ENCODE measurements around the gene HUNK.

The HUNK gene

GRCh38 chr21:31948676-31949075 lies 75.9 kb downstream of the HUNK start:
- DNase-seq (ENCODE audit: low spot score) = no peak

DNA sequence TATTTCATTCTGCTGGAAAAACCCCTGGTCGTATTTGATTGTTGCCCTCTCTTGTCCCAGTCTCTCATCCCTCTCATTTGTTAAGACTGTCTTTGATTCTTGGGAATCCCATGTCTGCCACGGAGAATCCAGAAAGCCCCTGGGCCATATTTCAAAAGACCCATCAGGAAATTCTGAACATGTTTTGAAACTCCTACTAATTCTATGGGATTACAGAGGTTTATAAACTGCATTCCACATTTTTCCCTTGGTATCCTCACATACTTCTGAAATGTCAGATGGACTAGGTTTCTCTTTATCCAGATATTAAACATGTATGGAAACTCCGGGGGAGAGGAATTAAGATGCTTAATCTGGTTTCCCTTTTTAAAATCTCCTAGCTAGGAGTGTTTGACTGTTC lies 80.0 kb downstream of the HUNK start:
- no peak for DNase-seq (ENCODE audit: low spot score)

GRCh38 chr21:31957631-31958030 lies 84.8 kb downstream of the HUNK start:
- no peak for DNase-seq (ENCODE audit: low spot score)

GRCh38 chr21:31959881-31960280 lies 87.1 kb downstream of the HUNK start:
- DNase-seq (ENCODE audit: low spot score) = no peak

DNA sequence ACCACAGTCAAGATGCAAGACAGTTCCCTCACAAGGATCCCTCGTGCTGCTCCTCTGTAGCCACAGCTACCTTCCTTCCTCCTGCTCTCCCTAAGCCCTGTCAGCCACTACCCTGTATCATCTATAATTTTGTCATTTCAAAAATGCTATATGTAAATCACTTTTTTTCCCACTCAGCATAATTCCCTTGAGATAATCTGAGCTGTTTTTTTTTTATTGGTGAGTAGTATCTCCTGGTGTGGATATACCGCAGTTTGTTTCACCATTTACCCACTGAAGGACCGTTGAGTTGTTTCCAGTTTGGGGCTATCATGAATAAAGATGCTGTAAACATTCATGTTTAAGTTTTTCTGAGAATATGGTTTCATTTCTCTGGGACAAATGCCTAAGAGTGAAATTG lies 88.2 kb downstream of the HUNK start:
- DNase-seq (ENCODE audit: low spot score) = no peak

DNA sequence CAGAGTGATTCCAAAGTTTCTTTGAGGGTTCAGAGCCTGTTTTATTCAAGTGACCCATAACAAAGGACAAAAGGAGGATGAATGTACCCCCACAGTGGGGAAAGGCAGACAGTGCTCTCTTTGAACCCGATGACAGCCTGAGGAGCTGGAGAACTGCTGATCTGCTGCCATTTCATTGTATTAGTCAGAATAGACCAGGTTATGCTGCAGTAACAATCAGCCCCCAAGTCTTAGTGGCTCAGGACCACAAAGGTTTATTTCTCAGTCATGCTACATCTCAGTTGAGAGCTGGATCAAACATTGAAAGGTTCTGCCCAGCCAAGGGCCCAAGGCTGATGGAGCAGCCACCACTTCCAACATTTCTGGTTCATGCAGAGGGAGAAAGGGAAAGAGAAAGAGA lies 88.9 kb downstream of the HUNK start:
- no peak for DNase-seq (ENCODE audit: low spot score)

DNA sequence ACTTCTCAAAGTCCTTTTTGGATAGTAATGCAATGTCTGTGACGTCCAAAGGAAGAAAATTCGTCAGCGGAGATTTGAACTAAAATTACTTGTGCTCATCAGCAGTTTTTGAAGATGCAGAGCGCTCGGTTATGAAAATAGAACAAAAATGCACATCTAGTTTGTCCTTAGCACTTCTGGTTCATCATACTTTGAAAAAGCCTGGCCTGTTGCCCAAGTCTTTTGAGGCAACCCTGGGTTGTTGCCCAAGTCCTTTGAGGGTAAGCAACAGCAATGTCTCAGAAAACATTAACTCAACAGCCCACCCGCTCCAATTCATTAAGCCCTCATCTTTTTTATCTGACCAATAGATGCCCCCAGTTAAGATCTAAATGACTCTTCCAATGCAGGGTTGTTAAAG lies 91.9 kb downstream of the HUNK start:
- no peak for DNase-seq (ENCODE audit: low spot score)

GRCh38 chr21:31967334-31967733 lies 94.5 kb downstream of the HUNK start:
- DNase-seq (ENCODE audit: low spot score) = no peak

GRCh38 chr21:31972622-31973021 lies 99.8 kb downstream of the HUNK start:
- no peak for DNase-seq (ENCODE audit: low spot score)

DNA sequence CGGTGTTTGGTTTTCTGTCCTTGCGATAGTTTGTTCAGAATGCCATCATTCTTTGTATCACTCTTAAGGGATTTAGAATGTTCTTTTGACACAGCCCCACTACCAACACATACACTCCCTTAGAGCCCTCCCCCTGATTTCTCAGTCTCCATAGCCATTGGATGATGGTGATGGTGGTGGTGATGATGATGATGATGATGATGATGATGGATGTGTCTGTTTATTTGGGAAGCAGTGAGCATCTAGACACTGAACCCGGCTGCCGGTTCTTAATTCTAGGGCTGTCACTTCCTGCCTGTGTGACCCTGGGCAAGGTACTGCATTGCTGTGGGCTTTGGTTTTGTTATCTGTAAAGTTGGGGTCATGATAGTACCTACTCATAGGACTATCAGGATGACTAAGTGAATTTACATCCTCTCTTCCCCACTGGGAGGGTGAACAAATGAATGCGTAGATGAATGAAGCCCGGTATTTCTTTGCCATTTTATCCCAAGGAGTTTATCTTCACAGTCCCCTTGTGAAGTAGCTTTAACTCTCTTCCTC lies 100.7 kb downstream of the HUNK start:
- DNase-seq (ENCODE audit: low spot score) = no peak

GRCh38 chr21:31974454-31974985 lies 101.7 kb downstream of the HUNK start:
- no peak for DNase-seq (ENCODE audit: low spot score)

GRCh38 chr21:31975491-31975890 lies 102.7 kb downstream of the HUNK start:
- DNase-seq (ENCODE audit: low spot score) = no peak

DNA sequence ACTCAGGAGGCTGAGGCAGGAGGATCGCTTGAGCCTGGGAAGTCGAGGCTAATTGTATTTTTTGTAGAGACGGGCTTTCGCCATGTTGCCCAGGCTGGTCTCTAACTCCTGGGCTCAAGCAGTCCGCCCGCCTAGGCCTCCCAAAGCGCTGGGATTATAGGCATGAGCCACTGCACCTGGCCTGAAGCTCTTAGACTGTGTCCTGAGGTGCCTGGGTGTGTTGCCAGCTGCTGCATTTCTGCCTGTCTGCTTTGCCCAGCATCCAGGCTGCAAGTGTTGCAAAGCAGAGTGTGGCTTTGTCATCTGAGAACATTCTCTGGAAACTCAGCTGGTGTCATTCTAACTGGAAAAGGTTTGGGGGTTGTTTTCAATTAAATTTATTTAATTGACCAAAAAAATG lies 105.0 kb downstream of the HUNK start:
- no peak for DNase-seq (ENCODE audit: low spot score)

GRCh38 chr21:31983120-31983519 lies 110.3 kb downstream of the HUNK start:
- no peak for DNase-seq (ENCODE audit: low spot score)

GRCh38 chr21:31983554-31983953 lies 110.7 kb downstream of the HUNK start:
- no peak for DNase-seq (ENCODE audit: low spot score)

DNA sequence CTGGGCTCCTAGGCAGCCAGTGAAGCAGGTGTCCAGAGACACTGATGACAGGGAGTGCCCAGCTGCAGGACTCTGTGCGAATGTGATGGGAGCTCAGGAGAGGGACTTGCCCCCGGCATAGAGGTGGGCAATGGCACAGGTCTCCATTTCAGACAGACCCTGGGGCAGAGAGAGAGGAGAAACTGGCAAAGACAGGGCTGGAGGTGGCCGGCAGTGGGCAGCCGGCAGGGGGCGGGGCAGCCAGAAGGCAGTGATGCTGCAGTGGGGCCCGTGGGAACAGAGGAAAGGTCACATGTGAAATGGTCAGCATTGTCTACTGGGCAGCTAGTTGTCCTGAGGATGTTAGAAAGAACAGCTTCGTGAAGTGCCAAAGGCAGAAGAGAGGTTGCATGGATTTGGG lies 112.6 kb downstream of the HUNK start:
- DNase-seq (ENCODE audit: low spot score) = no peak

- no peak for DNase-seq (ENCODE audit: low spot score)
These were observed 113.4 kb downstream of the HUNK start for GRCh38 chr21:31986035-31986856.

- DNase-seq (ENCODE audit: low spot score) = no peak
These were observed 114.9 kb downstream of the HUNK start for GRCh38 chr21:31987696-31988095.

GRCh38 chr21:31988492-31989290 lies 115.9 kb downstream of the HUNK start:
- DNase-seq (ENCODE audit: low spot score) = no peak

DNA sequence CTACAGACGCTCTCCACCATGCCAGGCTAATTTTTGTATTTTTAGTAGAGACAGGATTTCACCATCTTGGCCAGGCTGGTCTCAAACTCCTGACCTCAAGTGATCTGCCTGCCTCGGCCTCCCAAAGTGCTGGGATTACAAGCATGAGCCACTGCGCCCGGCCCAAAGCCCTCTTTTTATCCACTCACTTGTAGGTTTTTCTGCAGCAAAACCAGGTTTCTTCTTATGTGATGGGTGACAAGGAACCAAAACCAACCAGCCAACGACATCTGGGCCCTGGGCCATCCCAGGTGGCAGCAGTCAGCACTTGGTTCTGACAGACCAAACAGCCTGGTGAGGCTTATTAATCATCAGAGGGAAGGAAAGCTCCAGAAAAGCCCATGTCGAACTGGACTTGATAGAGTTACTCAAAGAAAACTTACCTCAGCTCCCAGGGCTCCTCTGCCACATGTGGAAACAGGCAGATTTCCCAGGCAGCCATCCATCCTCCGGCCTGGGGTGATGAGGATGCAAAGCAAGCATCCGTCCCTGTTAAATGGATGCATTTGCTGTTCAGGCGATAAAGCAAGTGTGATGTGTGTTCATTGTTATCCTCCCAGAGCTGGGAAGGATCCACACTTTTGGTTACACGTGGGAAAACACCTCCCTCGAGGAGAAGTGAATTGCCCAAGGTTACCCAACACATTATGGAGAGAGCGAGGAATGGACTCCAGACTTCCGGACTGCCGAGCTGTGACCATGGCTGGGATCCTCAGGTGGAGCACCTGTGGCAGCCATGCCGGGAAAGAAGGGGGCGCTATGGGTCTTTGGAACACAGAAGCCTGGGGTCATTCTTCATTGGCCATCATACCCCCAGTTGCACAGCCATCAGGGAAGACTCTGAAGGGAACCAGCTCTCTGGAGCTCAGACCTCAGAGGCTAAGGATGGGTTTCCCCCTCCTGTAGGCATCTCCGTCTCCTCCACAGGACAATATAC lies 118.8 kb downstream of the HUNK start:
- DNase-seq (ENCODE audit: low spot score) = no peak

GRCh38 chr21:31992391-31992790 lies 119.6 kb downstream of the HUNK start:
- no peak for DNase-seq (ENCODE audit: low spot score)

All from SK-N-DZ (cell line).